Activated gamma-delta T cell (primary cell): Measurements from ENCODE around the gene ARFGEF3.
"Not testable (repeated sequence)": the region's sequence is repeated elsewhere in the genome, so short reads cannot be mapped to it uniquely, and the experiment has no call there.

Source experiments
- DNase-seq: peaks from one replicate; lab custom pipeline; 2025; lab: John Stamatoyannopoulos, UW
- total RNA-seq, 2 donors: gene quantifications; one replicate each; lab custom pipeline; 2026; lab: John Stamatoyannopoulos, UW

ARFGEF3 gene, protein sequence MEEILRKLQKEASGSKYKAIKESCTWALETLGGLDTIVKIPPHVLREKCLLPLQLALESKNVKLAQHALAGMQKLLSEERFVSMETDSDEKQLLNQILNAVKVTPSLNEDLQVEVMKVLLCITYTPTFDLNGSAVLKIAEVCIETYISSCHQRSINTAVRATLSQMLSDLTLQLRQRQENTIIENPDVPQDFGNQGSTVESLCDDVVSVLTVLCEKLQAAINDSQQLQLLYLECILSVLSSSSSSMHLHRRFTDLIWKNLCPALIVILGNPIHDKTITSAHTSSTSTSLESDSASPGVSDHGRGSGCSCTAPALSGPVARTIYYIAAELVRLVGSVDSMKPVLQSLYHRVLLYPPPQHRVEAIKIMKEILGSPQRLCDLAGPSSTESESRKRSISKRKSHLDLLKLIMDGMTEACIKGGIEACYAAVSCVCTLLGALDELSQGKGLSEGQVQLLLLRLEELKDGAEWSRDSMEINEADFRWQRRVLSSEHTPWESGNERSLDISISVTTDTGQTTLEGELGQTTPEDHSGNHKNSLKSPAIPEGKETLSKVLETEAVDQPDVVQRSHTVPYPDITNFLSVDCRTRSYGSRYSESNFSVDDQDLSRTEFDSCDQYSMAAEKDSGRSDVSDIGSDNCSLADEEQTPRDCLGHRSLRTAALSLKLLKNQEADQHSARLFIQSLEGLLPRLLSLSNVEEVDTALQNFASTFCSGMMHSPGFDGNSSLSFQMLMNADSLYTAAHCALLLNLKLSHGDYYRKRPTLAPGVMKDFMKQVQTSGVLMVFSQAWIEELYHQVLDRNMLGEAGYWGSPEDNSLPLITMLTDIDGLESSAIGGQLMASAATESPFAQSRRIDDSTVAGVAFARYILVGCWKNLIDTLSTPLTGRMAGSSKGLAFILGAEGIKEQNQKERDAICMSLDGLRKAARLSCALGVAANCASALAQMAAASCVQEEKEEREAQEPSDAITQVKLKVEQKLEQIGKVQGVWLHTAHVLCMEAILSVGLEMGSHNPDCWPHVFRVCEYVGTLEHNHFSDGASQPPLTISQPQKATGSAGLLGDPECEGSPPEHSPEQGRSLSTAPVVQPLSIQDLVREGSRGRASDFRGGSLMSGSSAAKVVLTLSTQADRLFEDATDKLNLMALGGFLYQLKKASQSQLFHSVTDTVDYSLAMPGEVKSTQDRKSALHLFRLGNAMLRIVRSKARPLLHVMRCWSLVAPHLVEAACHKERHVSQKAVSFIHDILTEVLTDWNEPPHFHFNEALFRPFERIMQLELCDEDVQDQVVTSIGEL (N-terminal part only)
- 0.13 to 0.15 reads per million in 2 donors for total RNA-seq

DNA sequence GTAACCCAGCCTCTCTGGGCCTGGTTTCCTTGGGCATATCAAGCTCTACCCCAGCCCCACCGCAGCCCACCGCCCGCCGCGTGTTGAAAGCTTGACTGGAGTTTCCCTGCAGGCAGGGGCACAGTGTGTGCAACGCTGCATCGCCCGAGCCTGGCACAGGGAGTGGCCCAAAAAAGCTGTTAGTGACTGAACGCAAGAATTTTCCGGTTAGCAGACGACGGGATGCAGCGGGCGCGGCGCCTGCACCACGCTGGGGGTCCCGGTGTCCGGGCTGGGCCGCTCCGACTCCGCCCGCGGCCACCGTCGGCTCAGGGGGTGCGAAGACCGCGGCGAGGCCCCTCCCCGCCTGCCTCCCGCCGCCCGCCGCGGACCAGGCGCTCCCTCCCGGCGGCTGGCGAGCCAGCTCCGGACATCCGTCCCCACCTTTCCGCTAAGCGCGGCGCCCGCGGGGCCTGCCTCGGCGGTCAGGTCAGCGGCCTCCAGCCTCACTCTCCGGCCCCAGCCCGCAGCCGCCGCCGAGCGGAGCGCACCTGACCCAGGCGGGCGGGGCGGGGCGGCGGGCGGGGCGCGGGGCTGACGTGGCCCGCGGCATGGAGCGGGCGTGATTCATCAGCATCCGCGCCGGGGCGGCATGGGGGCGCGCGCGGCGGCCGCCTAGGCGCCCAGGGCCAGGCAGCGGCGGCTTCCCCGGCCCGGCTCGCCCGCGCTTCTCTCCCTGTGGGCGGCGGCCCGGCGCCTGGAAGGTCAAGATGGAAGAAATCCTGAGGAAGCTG is at the start of gene ARFGEF3:
ARFGEF3 (plus strand) TSS at position 602 of the 773 bp plus-strand sequence; CDS start at position 750, 148 bp downstream.
- peak; percentile 28 for DNase-seq

DNA sequence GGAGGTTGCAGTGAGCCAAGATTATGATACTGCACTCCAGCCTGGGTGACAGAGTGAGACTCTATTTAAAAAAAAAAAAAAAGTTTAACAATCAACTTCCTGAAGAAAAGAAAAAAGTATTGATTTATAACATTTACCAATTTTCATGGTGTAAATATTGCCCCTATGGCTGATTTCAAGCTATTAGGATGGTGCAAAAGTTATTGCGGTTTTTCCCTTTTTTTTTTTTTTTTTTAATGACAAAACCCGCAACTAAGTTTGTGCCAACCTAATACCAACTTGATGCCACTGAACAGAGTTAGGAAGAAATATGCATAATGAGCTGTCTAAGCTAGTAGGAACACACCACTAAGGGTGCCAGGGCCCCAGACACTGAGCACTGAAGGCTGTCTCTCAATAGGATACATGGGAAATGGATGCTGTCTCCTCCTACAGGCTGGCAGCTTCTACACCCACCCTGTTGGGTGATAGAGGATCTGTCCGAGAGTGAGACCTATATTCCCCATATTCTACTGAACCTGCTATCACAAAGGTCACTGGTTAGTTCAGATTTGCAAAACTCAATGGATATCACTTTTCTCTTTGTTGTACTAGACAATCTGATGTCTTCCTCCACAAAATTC is 48.0 kb upstream of the ARFGEF3 start:
- DNase-seq = no peak

DNA sequence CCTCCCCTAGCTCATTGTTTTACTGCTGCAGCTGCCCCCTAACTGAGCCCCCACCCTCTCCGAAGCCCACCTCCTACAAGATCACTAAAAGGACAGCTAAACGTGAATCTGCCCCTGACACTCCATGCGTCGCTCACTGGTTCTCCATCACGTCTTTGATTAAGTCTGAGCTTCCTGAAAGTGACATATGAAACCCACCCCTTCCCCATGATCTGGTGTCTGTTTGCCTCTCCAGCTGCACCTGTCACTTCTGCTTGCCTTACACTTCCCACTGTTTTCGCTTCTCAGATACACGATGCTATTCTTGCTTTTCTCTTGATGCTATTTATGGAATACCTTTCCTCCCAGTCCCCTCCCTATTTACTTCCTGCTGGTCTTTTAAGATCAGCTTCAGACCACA is 46.5 kb upstream of the ARFGEF3 start:
- no peak for DNase-seq

DNA sequence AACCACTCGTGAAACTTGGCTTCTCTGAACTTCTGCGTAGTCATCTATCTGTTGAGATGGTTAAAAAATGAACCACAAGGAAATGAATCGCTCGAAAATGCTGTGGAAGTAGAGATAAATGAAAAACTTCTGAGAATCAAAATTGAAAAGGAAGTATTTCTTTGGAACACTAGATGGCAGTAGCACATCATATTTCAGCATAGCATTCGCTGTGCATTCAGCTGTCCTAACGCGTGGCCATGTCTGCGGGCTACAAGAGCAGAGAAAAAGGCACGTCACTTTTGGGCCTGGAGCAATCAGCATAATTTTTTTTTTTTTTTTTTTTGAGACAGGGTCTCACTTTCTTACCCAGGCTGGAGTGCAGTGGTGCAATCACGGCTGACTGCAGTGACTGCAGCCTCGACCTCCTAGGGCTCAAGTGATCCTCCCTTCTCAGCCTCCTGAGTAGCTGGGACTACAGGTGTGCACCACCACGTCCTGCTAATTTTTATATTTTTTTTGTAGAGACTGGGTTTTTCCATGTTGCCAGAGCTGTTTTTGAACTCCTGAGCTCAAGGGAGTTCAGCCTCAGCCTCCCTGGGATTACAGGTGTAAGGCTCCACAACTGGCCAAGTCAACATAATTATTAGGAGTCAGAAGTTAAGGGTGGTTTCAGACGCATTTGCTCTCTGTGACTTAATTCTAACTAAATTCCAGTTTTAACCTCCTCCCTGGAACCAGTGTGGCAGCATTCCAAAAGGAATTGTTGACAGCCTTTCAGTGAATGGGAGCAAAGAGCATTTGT is 45.7 kb upstream of the ARFGEF3 start:
- DNase-seq = no peak

DNA sequence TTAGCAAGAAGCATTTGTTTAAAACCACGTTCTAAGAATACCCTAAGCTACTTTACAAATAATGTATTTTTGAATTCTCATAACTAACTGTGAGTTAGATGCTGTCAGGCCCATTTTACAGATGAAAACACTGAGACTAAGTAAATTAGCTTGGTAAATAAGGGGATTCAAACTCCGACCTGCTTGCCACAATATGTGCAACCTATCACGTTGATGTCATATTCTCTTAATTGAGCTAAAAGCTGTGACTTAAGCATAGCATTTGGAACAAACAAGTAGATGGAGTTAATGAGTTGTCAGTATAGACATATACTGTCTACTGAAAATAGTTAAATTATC is 45.1 kb upstream of the ARFGEF3 start:
- no peak for DNase-seq

DNA sequence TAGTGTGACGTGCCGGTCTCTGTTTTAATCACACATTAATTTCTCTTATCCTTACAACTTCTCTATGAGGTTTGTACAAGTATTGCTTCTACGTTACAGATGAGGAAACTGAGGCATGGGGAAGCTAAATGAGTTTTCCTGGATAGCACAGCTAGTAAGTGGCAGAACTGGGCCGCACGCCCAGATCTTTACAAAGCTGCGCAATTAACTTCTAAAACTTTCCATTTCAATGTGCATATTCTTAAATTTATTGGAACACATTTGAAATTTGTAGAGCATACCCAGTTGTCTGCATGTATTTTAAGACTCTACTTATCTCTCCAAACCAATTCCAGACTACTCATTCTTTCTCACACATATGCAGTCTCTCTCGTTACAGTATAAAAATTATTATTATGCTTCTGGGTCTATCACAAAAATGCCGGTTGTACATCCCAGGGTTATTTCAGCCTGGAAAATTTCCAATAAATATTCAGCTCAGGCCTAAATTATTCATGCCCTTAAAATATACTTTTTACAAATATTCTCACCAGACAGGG is 44.3 kb upstream of the ARFGEF3 start:
- no peak for DNase-seq

DNA sequence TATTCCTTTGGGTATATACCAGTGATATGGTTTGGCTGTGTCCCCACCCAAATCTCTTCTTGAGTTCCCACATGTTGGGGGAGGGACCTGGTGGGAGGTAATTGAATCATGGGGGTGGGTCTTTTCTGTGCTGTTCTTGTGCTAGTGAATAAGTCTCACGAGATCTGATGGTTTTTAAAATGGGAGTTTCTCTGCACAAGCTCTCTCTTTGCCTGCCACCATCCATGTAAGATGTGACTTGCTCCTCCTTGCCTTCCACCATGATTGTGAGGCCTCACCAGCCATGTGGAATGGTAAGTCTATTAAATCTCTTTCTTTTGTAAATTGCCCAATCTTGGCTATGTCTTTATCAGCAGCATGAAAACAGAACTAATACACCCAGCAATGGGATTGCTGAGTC is 42.5 kb upstream of the ARFGEF3 start:
- not testable (repeated sequence) for DNase-seq

DNA sequence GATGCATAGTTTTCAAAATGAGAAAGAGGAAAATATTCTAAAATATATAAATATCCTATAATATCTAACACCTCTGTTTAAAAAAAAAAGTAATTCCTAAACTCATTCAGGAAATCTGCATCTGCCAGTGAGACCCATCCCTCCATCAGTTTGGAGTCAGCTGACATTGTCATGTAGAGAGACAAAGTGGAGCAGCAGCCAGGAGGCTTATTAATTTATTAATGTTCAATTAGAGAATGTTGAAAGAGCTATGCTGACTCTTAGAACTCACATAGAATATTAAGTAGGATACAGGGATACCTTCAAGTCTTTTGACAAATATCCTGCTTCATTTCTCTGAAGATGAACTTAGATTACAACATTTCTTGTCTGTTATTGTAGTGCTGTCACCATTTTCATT is 41.8 kb upstream of the ARFGEF3 start:
- no peak for DNase-seq

DNA sequence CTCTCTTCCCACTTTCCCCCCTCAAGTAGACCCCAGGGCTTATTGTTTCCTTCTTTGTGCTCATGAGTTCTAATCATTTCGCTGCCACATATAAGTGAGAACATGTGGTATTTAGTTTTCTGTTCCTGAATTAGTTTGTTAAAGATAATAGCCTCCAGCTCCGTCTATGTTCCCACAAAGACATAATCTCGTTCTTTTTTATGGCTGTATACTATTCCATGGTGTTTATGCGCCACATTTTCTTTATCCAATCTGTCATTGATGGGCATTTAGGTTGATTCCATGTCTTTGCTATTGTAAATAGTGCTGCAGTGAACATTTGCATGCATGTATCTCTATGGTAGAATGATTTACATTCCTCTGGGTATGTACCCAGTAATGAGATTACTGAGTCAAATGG is 37.6 kb upstream of the ARFGEF3 start:
- no peak for DNase-seq

DNA sequence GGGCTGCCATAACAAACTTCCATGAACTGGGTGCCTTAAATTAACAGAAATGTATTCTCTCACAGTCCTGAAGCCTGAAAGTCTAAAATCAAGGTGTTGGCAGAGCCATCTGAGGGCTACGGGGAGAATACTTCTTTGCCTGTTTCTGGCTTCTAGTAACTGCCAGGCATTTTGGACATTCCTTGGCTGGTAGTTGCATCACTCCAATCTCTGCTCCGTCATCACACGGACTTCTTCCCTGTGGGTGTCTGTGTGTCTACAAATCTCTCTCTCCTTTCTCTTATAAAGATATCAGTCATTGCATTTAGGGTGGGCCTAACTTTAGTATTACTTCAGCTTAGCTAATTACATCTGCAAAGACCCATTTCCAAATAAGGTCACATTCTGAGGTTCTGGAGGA is 33.6 kb upstream of the ARFGEF3 start:
- no peak for DNase-seq

DNA sequence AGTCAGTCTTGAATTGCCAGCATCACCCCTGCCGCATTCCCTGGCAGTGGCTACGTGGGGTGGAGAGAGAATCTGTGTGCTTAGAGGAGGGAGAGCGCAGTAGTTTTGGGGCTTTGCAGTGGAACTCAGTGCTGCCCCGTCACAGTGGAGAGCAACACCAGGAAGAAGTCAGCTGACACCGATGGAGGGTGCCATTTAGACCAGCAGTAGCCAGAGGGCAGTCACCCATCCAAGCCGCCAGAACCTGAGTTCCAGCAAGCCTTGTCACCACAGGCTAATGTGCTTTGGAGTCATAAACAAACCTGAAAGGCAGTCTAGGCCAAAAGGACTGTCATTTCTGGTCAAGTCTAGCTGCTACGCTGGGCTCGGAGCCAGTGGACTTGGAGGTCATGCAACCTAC is 32.5 kb upstream of the ARFGEF3 start:
- DNase-seq = no peak

DNA sequence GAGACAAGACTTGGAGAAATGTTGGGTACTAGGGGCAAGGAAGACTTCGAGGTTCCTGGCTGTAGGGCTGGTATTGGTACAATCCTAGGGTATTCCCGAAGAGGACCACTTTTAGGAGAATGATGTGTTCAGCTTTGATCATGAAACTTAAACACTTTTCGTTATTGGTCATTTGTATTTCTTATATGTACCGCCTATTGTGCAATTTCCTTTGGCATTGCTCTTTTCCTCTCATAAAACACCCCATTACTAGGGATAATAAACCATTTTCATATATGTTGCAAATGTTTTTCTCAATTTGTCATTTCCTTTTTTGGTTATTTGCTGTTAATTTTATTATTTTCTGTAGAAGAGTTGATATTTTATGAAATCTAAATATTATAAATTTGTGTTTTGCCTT is 18.9 kb upstream of the ARFGEF3 start:
- no peak for DNase-seq

DNA sequence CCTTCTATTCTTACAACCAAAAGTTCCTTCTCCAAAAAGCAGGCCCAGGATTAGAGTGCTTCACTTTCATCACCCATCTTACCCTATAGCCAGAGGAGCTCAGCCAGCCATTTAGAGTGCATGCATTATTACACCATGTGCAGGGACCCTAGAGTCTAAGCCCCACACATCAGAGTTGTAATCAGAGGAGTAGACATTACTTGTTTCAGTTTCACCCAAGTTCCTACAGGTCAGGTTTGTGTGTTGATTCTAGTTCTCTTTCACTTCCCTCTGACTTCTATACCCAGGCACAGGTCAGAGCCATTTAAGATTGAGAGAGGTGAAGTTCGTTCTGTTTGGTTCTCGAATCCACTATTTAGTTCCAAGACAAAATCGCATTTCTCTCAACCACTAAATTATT is 16.3 kb upstream of the ARFGEF3 start:
- DNase-seq = no peak

DNA sequence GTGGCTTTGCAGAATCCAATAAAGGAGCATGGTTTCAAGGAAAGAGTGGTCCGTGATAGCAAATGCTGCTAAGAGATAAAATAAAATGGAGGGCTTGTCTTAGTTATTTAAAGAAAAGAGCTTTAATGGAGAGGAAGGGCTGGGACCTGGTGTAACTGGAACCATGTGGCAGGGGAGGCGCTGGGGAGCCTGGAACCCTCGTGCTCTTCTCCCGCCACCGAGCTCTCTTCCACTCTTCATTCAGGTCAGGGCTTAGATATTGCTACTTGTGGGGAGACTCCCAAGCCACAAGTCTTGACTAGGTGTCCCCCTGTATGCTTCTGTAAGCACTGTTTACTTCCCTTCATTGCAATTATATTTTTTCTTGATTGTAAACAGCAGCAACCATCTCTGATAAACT is 15.2 kb upstream of the ARFGEF3 start:
- no peak for DNase-seq

DNA sequence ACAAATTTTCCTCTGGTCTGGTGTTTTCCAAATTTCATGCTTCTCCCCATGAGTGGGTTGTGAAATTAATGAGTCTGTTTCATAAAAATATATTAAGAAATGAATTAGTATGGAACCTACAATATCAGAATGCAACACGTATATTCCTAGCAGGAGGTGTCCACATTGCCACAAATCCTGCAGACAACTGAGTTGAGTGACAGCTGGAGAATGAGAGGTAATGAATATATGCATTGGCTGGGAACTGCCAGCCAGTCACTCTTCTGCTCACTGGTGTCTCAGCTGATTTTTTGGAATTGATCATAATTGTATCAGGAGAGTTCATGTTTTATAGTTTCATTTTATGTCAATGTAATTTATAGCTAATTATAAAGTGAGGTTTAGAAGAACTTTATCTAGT is 6.3 kb upstream of the ARFGEF3 start:
- no peak for DNase-seq

DNA sequence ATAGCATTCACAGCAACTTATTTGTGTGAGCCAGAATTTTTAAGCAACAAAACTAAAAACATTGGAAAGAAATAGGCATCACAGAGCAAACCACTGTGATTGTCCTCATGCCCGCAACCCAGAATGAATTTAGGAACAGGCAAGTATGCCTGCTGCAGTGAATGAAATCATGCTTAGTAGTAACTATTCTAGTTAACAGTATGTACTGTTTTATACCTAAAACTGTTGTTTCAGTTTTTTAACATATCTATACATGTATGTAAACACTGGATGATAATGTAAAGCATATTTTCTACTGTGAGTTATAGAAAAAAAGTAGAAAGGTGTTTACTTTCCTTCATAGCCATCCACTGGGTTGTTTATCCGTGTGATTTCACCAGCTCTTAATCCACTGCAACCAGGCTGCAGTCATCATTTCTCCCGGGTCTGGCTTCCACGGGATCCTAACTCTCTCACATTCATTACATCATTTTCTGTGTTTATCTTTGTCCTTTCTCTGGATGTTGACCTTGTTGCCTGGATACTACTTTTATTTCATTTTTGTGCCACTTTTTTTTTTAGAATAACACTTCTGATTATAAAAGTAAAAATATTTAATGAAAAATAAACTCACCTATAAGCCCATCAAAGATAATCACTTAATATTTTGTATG is 3.6 kb upstream of the ARFGEF3 start:
- no peak for DNase-seq

DNA sequence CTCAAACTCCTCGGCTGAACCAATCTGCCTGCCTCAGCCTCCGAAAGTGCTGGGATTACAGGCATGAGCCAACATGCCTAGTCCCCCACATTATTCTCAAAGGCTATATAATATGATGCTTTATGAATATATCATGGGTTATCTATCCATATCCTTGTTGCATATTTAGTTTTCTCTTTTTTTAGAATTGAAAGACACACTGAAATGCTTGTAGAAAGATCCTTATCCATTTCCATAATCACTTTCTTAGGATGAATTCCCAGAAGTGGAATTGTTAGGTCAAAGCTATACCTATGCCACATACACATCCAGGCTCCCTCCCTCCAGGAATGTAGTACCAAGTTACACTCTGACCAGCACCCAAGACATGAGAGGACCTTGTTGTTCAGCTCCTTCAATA is 2.5 kb upstream of the ARFGEF3 start:
- DNase-seq = no peak

DNA sequence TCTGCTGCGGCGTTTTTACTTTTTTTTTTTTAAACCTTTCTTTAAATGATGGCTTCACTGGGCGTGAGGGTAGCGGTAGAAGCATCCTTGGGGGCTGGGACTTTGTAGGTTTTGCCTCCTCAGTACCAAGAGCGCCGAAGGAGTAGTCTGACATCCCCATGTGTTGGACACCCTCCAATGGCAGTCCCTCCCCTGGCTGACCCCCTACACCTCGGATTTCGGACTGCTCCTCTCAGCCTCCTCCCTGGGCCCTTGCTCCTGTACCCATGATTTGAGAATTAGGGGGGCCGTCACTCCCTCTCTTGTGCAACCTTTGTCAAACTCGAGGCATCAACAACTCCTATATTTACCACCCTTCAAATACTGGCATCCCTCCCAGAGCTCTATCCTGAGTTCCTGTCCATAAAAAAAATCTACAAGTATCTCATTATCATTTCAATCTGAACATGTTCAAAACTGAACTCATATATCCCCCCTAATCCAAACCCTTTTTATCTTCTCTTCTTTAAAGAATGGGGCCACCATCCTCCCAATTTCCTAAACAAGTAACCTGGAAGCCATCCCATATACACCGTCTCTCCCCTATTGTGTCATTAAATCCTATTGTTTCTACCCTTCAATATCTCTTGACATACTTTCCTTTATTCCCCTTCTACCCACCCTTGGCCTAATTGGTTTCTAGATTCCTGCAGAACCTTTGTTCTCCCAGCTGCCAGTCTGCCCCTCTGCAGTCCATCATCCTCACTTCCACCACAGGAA is 1.2 kb upstream of the ARFGEF3 start:
- no peak for DNase-seq

DNA sequence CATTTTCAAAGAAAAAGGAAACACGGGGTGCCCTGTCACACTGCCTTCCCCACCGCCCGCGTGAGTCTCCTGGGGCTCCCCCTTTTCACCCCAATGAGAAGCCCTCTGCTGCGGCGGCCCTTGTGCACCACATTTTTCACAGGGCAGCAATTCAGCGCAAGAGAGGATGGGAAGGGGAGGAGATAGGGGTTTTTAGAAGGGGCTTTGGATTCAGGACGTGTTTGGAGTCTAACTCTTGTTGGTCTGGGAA is 726 bp upstream of the ARFGEF3 start:
- DNase-seq = no peak
